Measurements from ENCODE around the gene LRPAP1.

GRCh38 chr4:3510481-3510880, 21.7 kb downstream of the LRPAP1 start:
- TF ChIP-seq CTCF (IDR thresholded peaks at IDR 0.05; ENCODE audit: poor library complexity) (no peak), EZH2 (IDR thresholded peaks at IDR 0.05; ENCODE audit: borderline replicate concordance) (no peak)
